ENCODE measurements around the gene CEP152.

DNA sequence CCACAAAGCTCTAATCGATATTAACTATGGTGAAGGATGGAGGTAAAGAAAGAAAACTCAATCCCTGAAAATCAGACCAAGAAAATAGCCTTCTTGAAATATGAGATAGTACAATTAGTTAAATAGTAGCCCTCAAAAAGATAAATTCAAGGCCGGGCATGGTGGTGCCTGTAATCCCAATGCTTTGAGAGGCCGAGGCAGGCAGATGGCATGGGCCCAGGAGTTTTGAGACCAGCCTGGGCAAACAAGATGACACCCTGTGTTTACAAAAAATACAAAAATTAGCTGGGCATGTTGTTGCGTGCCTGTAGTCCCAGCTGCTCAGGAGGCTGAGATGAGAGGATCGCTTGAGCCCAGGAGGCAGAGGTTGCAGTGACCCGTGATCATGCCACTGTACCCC is 31.6 kb upstream of the CEP152 start:
- TF ChIP-seq CTCF (IDR thresholded peaks at IDR 0.05), result no peak
- TF ChIP-seq EZH2 (IDR thresholded peaks at IDR 0.05), result no peak

Data from neural progenitor cell (in vitro differentiated cells).